AG20443 (cell line): ENCODE measurements around the gene CCNYL1.
"Not testable (repeated sequence)": the region's sequence is repeated elsewhere in the genome, so short reads cannot be mapped to it uniquely, and the experiment has no call there.

Source experiments
- DNase-seq: peaks from one replicate; pipeline ENCODE4 v3.0.0; 2012; ENCODE audit warnings: low spot score, mixed read lengths

The CCNYL1 gene

DNA sequence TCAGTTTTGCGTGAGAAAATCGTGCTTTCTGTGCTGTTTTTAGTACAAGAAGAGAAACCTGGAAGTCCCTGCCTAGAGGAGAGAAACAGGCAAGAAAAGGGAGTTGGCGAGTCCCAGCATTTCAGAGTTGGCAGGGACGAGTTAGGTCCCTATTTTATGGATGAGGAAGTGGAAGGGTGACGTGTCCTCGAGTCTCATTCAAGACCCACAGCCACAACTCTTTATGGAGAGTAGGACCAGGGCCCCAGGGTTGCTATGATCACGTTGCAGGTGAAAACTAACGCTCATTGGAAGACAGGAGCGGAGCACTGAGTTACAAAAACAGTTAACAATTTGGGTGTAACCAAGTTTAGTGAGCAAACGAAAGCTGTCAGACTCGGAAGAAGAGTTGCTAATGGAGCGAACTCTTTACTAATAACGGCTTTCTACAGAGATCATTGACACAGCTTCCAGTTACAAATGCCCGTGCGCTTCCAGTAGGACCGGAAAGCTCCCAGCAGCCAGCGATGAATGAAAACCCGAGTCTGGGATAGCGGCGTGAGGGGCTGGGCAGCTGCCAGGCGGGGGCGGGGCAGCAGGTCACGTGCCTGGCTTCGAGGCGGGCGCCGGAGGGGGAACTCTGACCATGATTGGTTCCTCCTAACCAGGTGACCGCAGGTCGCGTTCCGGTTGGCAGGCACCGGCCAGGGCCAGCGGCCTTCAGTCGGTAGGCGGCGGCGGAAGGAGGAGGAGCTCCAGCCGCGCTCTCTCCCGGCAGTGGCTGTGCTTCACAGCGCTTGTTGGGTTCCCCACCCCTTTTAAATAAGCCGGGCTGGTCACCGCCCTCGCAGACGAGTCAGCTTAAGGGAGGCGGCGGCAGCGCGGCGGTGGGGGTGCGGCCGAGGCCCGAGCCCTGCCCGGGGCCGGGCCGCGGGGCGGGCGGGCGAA, at the start of gene CCNYL1:
CCNYL1 (plus strand) TSS at position 827 of the 927 bp plus-strand sequence. CDS start 257 bp downstream, outside the sequence.
- peak; percentile 100 for DNase-seq

DNA sequence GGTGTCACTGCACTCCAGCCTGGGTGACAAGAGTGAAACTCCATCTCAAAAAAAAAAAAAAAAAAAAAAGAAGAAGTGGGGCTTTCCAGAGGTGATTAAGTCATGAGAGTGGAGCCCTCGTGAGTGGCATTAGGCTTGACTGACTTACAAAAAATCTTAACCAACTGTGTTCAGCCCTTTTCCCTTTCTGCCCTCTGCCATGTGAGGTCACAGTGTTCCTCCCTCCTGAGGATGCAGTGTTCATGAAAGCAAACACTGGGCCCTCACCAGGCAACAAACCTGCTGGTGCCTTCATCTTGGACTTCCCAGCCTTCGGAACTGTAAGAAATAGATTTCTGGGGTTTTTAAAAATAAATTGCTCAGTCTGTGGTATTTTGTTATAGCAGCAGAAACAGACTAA, 49.2 kb upstream of the CCNYL1 start:
- DNase-seq = no peak

DNA sequence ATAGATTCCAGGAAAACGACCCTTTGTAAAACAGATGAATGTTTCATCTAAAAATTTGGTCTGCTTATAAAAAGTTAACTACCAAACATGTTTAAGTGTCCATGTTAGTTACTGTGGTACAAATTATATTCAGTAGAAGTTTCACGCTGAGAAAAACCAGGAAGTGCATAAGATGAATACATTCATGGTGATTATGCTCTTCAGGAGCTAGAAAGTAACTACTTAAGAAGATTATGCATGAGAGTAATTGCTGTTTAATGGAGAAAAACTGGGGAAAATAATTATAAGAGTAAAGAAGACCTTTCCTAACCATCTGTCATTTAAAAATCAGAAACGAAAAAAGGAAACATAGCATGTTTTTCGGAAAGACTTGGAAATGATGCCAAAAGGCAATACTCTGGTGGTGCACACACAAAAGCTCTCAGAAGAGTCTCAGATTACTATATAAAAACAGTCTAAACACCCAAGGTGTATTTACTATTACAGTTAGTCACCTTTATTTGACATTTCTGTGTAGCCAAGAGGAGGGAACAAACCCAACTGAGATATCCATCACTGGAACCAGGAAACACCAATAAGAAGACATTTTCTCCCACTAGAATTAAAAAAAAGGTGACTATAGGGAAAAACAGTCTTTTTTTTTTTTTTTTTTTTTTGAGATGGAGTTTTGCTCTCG, 47.4 kb upstream of the CCNYL1 start:
- DNase-seq = no peak

DNA sequence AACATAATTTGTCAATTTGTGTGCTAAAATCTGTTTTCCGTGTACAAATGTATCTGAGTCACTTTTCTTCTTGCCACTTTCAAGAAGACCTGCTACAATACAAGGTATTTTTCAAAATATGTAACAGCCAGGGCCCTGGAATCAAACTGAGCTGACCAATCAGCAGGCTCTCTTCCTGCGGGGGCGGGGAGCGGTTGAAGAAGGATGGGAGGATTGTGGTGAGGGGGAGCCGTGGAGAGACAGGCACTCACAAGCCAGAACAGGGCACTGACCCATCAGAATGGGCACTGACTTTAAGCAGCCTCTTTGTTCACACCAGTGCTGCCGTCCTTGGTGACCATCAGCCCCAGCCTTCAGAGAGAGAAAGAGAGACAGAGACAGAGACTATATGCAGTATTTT, 40.6 kb upstream of the CCNYL1 start:
- no peak for DNase-seq

DNA sequence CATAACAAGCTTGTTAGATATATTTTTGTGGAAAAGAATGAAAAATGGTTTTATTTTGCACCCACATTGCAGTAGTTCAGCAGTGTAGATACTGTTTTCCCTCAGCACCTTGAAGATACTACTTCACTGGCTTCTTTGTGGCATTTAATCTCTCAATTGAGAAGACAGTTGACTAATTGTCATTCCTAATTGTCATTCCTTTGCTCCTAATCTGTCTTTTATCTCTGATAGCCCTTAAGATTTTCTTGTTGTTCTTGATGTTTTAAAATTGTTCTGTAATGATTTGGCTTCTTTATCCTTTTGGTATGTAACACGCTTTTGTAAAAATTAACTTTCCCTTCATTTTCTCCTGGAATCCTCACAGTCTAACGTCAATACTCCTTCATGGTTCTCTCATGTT, 38.0 kb upstream of the CCNYL1 start:
- no peak for DNase-seq

DNA sequence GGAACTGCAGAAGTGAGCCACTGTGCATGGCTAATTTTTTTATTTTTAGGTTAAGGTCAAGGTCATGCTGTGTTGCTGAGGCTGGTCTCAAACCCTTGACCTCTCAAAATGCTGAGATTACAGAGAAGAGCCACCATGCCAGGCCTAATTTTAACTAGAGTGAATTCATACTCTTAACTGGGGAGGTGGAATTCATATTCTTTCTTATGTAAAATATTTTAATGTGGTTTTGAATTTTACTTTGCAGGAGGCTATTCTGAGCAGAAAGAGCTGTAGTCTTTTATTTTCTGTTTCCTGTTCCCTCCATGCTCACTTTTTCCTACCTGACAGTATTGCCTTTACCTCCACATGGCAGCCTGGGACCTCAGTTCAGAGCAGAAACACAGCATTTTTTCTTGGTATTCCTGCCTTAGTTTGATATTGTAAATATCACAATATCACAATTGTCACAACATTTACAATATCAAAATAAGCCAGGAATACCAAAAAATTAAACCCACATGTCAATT, 37.1 kb upstream of the CCNYL1 start:
- no peak for DNase-seq

DNA sequence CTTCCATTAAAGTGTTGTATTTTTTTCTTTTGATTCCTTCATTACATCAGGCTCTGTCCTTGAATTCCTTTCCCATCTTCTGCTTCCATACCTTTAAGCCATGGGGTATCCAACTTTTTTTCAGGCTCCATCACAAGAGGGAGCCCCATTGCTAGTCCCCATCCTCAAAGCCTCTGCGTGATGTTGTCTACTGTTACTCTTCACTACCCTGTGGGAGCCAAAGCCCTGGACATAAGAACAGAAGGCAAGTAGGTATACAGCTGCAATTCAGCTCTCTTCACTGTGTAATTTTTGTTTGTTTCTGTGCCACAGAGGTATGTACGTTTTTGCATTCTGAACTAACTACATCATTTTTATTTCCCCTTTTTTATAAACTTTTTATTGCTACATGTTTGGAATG, 36.6 kb upstream of the CCNYL1 start:
- DNase-seq = no peak

DNA sequence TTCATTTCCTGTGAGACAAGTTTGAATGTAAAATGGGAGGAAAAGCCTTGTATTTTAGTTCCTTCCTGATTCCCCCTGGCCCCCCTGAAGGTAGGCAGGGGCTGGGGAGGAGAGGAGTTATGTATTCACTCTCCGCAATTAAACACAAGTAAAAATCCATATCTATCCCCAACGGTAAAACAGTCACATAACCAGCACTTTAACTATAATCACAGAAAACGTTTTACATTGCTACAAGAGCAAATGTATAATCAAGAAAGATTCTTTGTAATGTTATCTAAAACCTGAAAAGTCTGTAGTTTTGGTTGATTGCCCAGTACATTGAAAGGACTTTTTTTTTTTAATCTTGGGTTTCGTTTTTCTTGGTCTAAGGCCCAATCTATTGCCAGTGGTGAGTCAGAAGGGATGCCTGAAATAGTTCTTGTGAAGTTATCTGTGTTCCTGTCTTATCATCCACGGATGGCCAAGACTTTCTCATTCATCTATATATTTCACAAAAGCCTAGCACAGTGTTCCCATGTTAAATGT, 34.5 kb upstream of the CCNYL1 start:
- peak; percentile 50 for DNase-seq

DNA sequence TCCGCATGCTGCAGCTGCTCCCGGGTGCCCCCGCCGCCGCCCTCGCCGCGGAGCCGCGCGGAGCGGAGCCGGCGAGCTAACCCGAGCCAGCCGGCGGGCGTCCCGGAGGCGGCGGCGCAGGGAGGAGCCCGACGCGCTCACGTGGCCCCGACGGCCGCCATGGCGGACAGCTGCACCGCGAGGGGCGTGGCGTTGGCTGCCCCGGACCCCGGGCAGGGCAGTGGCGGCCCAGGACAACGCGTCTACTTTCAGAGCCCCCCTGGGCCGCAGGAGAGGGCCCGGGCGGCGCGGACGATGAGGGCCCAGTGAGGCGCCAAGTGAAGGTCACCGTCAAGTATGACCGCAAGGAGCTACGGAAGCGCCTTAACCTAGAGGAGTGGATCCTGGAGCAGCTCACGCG, 30.0 kb upstream of the CCNYL1 start:
- DNase-seq = no peak

DNA sequence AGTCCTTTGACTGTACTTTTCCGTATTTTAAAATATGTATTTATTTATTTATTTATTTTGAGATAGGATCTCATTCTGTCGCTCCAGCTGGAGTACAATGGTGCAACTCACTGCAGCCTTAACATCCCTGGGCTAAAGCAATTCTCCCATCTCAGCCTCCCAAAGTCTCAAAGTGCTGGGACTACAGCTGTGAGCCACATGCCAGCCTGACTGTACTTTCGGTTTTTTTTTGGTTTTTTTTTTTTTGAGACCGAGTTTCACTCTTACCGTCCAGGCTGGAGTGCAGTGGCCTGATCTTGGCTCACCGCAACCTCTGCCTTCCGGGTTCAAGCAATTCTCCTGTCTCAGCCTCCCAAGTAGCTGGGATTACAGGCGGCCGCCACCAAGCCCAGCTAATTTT, 28.9 kb upstream of the CCNYL1 start:
- no peak for DNase-seq

DNA sequence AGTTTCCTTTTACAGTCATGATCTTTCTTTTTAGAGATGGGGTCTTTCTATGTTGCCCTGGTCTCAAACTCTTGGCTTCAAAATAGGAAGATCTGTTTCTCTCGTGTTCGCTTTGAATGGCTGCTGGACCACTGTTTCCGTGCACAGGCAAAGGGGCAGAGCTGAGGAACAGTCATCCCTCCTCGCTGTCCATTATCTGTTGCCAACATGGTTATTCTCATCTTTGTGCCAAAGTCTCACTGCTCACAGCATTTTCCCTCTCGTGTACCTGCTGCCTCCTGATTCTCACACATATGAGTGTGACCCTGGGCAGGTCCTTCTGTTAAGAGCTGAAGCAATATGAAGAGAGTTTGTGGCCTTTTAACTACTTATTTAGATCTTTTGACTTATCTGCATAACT, 28.0 kb upstream of the CCNYL1 start:
- no peak for DNase-seq

DNA sequence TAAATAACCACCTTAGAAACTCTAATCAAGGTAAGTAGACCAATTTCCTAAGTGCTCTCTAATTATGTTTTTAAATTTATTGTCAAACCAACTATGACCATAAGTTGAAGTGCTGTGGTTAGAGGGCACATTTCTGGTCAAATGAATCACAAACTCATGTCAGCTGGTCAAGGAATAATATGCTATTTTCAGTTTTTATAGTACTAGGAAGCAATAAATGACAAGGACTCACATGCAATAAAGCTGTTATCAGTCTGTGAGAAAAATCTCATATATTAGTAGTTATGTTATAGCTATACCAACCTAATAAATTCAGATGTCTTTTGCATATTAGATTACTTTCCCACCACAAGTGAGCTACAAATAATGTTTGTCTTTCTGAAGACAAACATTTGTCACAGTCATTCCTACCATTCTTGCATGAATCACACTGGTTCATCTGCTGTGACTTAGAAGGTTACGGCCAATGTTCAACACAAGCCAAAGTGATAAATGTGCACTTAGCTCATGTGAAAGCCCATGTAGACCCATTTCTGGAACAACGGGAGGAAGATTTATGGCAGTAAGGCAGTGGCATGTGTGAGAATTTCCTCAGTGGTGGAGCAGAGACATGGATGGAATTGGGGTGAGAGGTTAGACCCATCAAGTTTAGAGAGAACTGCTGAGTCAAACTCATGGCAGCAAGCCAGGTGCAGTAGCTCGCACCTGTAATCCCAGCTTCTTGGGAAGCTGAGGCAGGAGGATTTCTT, 27.4 kb upstream of the CCNYL1 start:
- DNase-seq = peak; percentile 64

DNA sequence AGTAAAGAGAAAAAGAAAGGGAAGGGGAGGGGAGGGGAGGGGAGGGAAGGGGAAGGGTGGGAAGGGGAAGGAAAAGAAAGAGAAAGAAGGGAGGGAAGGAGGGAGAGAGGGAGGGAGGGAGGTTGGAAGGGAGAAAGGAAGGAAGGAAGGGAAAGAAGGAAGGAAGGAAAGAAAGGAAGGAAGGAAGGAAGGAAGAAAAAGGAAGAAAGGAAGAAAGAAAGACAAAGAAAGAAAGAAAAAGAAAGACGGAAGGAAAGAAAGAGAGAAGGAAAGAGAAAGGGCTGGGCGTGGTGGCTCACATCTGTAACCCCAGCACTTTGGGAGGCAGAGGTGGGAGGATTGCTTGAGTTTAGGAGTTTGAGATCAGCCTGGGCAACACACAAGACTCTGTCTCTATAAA, 24.6 kb upstream of the CCNYL1 start:
- DNase-seq = no peak

DNA sequence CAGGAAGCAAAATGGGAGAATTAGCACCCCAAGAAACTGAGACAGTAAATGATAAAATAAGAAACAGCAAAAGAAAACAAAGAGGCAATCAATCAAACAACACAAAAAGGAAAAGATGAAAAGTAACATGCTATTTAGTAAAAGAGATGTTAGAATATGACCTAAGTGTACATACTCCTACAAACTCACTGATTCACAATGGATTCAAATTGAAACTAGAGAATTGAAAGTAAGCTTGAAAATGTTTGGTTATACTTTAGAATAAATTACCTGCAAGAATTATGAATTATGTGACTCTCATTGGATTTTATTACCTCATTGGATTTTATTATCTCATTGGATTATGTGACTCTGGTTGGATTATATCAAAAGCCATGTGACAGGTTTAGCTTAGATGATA, 22.8 kb upstream of the CCNYL1 start:
- DNase-seq = no peak

DNA sequence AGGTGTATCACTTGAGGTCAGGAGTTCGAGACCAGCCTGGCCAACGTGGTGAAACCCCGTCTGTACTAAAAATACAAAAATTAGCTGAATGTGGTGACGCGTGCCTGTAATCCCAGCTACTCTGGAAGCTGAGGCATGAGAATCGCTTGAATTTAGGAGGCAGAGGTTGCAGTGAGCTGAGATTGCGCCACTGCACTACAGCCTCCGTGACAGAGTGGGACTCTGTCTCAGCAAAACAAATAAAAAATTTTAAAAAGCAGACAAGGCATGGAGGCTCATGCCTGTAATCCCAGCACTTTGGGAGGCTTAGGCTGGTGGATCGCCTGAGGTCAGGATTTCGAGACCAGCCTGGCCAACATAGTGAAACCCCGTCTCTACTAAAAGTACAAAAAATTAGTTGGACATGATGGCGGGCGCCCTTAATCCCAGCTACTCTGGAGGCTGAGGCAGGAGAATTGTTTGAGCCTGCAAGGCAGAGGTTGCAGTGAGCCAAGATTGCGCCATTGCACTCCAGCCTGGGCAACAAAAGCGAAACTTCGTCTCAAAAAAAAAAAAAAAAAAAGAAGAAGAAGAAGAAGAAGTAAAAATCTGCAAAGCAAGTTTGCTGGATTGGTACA, 20.5 kb upstream of the CCNYL1 start:
- not testable (repeated sequence) for DNase-seq

DNA sequence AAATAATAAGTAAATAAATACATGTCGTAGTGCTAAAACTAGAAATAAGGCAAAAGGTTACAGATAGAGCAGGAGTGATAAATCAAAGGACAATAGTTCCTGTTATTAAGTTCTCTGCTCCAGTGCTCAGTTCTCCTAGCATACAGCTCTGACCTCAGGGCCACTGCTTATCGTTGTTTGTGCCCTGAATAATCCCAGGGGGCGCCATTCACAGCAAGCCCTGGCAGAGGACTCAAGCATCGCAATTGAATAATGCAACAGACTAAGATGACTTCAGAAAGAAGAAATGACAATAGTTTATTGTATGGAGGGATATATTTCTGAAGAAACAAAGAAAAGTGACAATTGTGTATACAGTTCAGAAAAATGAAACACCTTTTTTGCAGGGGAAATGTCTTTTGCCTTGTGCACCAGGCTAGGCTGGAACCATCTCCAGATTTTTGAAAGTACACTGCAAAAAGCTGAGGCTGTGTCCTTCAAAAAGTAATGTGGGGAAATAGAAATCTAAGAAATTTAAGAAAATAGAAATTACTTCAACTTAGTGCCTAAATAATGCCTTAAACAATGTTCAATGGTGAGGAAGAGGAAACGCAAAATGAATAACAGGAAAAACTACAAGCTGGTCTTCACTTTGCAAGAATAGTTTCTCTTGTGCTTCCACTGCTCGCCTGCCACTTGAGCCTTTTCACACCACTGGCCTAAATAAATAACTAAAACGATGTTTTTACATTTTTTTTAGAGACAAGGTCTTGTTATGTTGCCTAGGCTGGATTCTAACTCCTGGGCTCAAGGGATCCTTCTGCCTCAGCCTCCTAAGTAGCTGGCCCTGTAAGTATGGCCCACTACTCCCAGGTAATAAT, 19.0 kb upstream of the CCNYL1 start:
- peak; percentile 30 for DNase-seq

DNA sequence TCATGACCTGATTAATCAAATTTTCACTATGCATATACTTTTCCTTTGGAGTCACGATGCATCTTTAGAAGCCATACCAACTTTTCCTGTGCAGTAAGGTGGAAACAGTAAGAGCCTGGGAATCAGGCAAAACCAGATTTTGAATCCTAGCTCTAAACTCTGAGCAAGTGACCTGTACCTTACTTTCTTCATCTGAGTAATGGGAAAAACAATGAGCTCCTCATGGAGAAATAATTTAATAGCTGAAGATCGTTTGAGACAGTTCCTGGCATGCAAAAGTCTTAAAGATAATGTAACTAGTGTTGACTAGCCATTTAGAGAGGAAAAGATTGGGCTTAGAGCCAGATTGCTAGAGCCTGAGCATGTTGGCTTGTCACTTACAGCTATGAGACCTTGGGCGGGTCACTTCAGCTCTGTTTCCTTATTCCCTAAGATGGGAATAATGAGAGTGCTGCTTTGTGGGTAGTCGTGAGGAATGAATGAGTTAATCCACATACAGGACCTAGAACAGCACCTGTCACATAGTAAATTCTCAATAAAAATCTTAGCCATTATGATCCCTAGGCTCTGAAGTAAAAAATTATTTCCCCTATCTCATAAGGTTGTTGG, 17.7 kb upstream of the CCNYL1 start:
- no peak for DNase-seq

DNA sequence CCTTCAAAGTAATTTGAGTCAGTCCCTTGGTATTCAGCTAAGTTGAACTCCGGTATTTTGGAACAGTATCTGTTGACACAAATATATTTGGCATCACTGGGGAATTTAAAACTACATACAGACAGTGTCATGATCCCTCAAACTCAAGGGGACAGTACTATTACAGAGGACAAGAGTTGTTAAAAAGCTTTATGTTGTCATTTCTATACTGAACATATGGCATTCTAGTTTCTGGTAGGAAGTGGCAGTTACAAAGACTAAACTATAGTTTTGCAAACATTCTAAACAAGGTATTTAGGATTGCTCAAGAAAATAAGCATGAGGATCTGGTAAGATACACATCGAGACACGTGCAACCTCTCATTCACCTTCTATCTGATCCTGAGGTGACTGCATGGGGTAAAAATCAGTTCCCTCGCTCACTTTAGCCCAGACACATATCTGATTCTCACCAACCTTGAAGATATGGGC, 16.6 kb upstream of the CCNYL1 start:
- DNase-seq = peak; percentile 58

DNA sequence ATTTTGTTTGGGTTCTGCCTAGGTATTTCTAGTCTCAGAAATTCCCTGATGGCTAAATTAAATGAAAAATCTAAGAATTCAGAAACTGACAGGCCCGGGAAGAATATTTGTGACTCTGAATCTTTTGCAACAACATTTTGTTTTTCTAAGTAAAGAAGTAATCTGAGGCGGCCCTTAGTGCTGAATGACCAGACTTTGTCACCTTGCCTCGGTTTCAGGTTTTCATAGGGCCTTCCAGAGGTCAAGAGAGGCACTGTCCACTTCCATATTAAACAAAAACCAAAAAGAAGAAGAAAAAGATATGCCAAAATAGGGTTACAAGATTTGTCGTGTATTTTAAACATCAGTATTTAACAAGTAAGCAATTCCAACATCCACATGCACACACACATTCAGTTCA, 16.1 kb upstream of the CCNYL1 start:
- DNase-seq = no peak

DNA sequence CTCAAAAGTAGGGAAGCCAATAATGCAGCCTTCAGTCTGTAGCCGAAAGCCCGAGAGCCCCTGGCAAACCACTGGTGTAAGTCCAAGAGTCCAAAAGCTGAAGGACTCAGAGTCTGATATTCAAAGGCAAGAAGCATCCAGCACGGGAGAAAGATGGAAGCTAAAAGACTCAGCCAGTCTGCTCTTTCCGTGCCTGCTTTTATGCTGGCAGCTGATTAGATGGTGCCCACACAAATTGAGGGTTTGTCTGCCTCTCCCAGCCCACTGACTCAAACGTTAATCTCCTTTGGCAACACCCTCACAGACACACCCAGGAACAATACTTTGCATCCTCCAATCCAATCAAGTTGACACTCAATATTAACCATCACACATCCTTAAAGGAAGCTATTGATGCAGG, 14.5 kb upstream of the CCNYL1 start:
- not testable (repeated sequence) for DNase-seq
